Lung (tissue), 12 donors: Measurements from ENCODE around the gene ELP6. TPM values are rescaled to one million over a fixed set of nuclear protein-coding genes. Genes with fewer than 3 reads are reported as not detected.
"Not testable (repeated sequence)": the region's sequence is repeated elsewhere in the genome, so short reads cannot be mapped to it uniquely, and the experiment has no call there.

ENCODE experiments used
- ATAC-seq: fragments of 200-7000 bp; cut with Tn5 transposase; one replicate; pipeline ENCODE4 v1.9.1; 2020; ENCODE audit warnings: moderate number of reproducible peaks; ENCODE audit not compliant: insufficient read depth, low FRiP score
- DNase-seq, 3 donors: peaks; one replicate each; pipeline ENCODE4 v3.0.0-alpha.2; 2013 to 2017
- H3K27ac ChIP-seq, 2 donors: one replicate each; pipeline ENCODE4 v1.5.1; 2013; ENCODE audit warnings: mild to moderate bottlenecking in 2 of 2, moderate library complexity in 2 of 2, control low read depth in 1 of 2, inconsistent platforms in 1 of 2, low read depth in 1 of 2, low read length in 1 of 2
- H3K27me3 ChIP-seq, 3 donors: one replicate each; pipeline ENCODE4 v1.5.1; 2013; ENCODE audit warnings: low read length in 2 of 3; ENCODE audit not compliant: control insufficient read depth in 3 of 3, insufficient read depth in 3 of 3
- H3K36me3 ChIP-seq, 4 donors: one replicate each; pipeline ENCODE4 v1.5.1; 2013; ENCODE audit warnings: low read length in 4 of 4, mild to moderate bottlenecking in 1 of 4, moderate library complexity in 1 of 4; ENCODE audit not compliant: control insufficient read depth in 4 of 4, insufficient read depth in 4 of 4
- H3K4me1 ChIP-seq, 5 donors: one replicate each; pipeline ENCODE4 v1.5.1; 2013; ENCODE audit warnings: low read length in 5 of 5, mild to moderate bottlenecking in 2 of 5, moderate library complexity in 1 of 5; ENCODE audit not compliant: control insufficient read depth in 5 of 5, insufficient read depth in 5 of 5
- H3K4me3 ChIP-seq: one replicate; pipeline ENCODE4 v1.5.1; 2013; ENCODE audit warnings: mild to moderate bottlenecking, control low read depth, moderate library complexity
- H3K9ac ChIP-seq, 2 donors: one replicate each; pipeline ENCODE4 v1.5.1; 2013; ENCODE audit warnings: low read length in 2 of 2, control low read depth in 1 of 2; ENCODE audit not compliant: insufficient read depth in 1 of 2
- H3K9me3 ChIP-seq, 4 donors: one replicate each; pipeline ENCODE4 v1.5.1; 2013; ENCODE audit warnings: low read length in 3 of 4, mild to moderate bottlenecking in 1 of 4, moderate library complexity in 1 of 4; ENCODE audit not compliant: control insufficient read depth in 4 of 4, insufficient read depth in 3 of 4
- CTCF ChIP-seq: IDR thresholded peaks from 2 replicates; pipeline ENCODE4 v1.5.1; 2012; ENCODE audit warnings: mild to moderate bottlenecking; ENCODE audit errors: control extremely low read depth, extremely low read depth
- WGBS, 2 donors: extraction: QIAGEN DNeasy Blood & Tissue Kit; methylation state at CpG; one replicate each; pipeline ENCODE4 v1.1.7; 2013; 5-methylcytosine and 5-hydroxymethylcytosine counted together
- polyA plus RNA-seq, 2 donors: library from polyadenylated mRNA; stranded (reverse); fragments of 200-250 nt; gene quantifications; one replicate each; pipeline ENCODE4 v1.2.1, GENCODE V29; 2013
- total RNA-seq, 2 donors: library from RNA; depleted of rRNA in 1 of 2; stranded (reverse); fragments of >200 nt in 1 of 2; gene quantifications; one replicate each; pipeline ENCODE4 v1.2.1, GENCODE V29; 2014 to 2021
- donor health status: control.
- donor health status: control.
- donor health status: Bipolar disorder and iron deficiency.
- donor health status: healthy.
- donor health status: DM: yes; HTN: yes; CAD: no.

ELP6 gene
- total and polyA plus RNA-seq, 4 donors = 25.4 to 31.3 (median 27.6) TPM

DNA sequence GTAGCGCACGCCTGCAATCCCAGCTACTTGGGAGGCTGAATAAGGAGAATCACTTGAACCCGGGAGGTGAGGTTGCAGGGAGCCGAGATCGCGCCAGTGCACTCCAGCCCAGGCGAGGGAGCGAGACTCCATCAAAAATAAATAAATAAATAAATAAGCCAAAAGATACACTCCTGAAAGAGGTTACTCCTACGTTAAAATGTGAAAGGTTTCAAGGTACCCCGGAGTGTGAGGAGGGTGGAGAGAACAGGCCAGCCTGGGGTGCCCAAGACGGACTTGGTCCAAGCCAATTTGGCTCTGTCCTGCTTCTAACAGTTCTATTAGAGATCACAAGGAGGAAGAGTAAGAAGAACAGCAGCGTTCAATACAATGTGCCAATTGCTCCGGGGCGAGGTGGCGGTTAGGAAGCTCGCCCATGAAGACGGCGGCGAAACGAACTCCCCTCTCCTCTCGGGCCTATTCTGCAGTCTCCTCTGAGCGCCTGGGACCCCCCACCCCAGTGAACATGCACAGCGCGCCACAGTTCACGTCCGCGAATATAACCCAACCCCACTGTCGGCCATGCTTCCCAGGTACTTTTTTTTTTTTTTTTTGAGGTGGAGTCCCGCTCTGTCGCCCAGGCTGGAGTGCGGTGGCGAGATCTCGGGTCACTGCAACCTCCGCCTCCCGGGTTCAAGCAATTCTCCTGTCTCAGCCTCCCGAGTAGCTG, 942 bp downstream of the ELP6 start:
- peak overlapping the region; percentile 68 for H3K4me3 ChIP-seq
- H3K9ac ChIP-seq = peak overlapping the region; percentile 3 to 66
- ATAC-seq (no peak), DNase-seq (peak; percentile 26 to 46 (median 34))
- 18 to 21% methylated on average over 36 of the region's 36 CpGs for WGBS, 2 donors
- peak overlapping the region; percentile 88 to 95 for H3K27ac ChIP-seq
- peaks cover 5 to 14% (median 8%) of the 10 kb centered on the region in 4 donors for H3K36me3 ChIP-seq
- H3K9me3 ChIP-seq = no peaks in the 10 kb centered on the region
- TF ChIP-seq CTCF = no peak
- H3K27me3 ChIP-seq = no peaks in the 10 kb centered on the region
- peaks cover 0 to 10% (median 0%) of the 10 kb centered on the region in 5 donors for H3K4me1 ChIP-seq

DNA sequence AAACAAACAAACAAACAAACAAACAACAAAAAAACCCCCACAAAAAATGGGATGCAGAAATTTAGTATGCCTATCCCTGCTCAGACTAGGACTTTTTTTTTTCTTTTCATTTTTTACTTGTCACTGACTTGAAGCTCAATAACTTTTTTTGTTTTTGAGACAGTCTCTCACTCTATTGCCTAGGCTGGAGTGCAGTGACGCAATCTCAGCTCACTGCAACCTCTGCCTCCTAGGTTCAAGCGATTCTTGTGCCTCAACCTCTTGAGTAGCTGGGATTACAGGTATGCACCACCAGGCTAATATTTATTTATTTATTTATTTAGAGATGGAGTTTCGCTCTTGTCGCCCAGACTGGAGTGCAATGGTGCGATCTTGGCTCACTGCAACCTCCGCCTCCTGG, 8.2 kb downstream of the ELP6 start:
- not testable (repeated sequence) for H3K9ac ChIP-seq, H3K27ac ChIP-seq, ATAC-seq, H3K27me3 ChIP-seq, H3K4me1 ChIP-seq, H3K9me3 ChIP-seq, H3K4me3 ChIP-seq, DNase-seq
- peaks cover 20 to 30% (median 22%) of the 10 kb centered on the region in 4 donors for H3K36me3 ChIP-seq
- WGBS, 2 donors = 93 to 96% methylated on average over 6 of the region's 6 CpGs

GRCh38 chr3:47504113-47504512, 9.4 kb downstream of the ELP6 start:
- Histone ChIP-seq H3K4me1 (no peaks in the 10 kb centered on the region), H3K27ac (no peak overlapping the region), H3K36me3 (peaks cover 18 to 27% (median 19%) of the 10 kb centered on the region in 4 donors), H3K27me3 (no peaks in the 10 kb centered on the region), H3K9me3 (no peaks in the 10 kb centered on the region), H3K9ac (no peak overlapping the region), H3K4me3 (no peak overlapping the region)
- 91 to 93% methylated on average over 7 of the region's 7 CpGs for WGBS, 2 donors
- DNase-seq (no peak), ATAC-seq (no peak)
- TF ChIP-seq CTCF = no peak

DNA sequence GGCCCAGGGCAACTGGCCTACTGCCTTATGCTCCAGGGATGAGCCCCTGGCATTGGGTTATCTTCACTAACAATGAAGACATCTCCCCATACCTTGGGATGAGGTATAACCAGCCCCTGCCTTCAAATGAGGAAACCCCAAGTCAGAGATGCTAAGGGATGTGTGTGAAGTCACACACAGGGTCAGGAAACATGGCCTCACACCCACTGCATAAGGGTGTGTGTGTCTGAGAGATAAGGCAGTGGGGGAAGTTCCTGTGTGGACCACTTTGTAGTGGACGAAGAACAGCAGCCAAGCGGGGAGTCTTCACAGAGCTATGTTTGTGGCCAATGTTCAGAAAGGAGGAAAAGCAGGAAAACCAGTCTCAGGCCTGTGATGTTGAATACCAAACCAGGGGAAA, 10.5 kb downstream of the ELP6 start:
- Histone ChIP-seq H3K4me3 (no peak overlapping the region), H3K9me3 (no peaks in the 10 kb centered on the region), H3K36me3 (peaks cover 20 to 35% (median 28%) of the 10 kb centered on the region in 4 donors), H3K27me3 (no peaks in the 10 kb centered on the region), H3K9ac (no peak overlapping the region), H3K27ac (no peak overlapping the region), H3K4me1 (no peaks in the 10 kb centered on the region)
- ATAC-seq = no peak
- no peak for TF ChIP-seq CTCF
- no peak for DNase-seq
- WGBS, 2 donors = 73 to 90% methylated on average over 2 of the region's 2 CpGs
